H1 (cell line): Measurements from ENCODE around the gene ZNF518B. TPM values are rescaled to one million over a fixed set of nuclear protein-coding genes. Genes with fewer than 3 reads are reported as not detected.
A peak's percentile ranks its signal among the peaks of the same experiment; 100 is the strongest.

Experiments used
- CTCF ChIA-PET: fragments of 300-600 bp; sonication (Branson Sonifier 250); formaldehyde crosslinking; loops from one replicate; lab custom pipeline; 2021; ENCODE audit not compliant: partially characterized antibody; lab: Charles Lee
- POLR2A ChIA-PET: fragments of 300-600 bp; sonication (Branson Sonifier 250); formaldehyde crosslinking; loops from one replicate; lab custom pipeline; 2021; ENCODE audit warnings: inconsistent platforms; ENCODE audit not compliant: partially characterized antibody; lab: Charles Lee
- DNase-seq, 2 experiments: peaks; one replicate each; pipeline versions ENCODE4 v3.0.0 to v3.0.0-alpha.2; 2010 to 2022; ENCODE audit warnings: low spot score in 2 of 2, low read depth in 1 of 2, mixed read lengths in 1 of 2
- FAIRE-seq: peaks from 2 replicates; lab custom pipeline; 2011; peaks lifted over from hg19 to GRCh38; lab: Jason Lieb, UNC
- H2AFZ ChIP-seq: 2 replicates; pipeline ENCODE4 v1.8.1; 2012; ENCODE audit warnings: low read length, inconsistent platforms
- H2AK5ac ChIP-seq: 2 replicates; pipeline ENCODE4 v1.6.1; 2013; ENCODE audit warnings: low read depth, low read length
- H2BK120ac ChIP-seq: replicated peaks from 2 replicates; pipeline ENCODE3; 2013; ENCODE audit warnings: low read depth, low read length, inconsistent platforms
- H2BK12ac ChIP-seq: 2 replicates; pipeline ENCODE4 v1.6.1; 2013; ENCODE audit warnings: low read depth, low read length
- H2BK15ac ChIP-seq: 2 replicates; pipeline ENCODE4 v1.6.1; 2013; ENCODE audit warnings: low read length
- H2BK20ac ChIP-seq: 2 replicates; pipeline ENCODE4 v1.6.1; 2013; ENCODE audit warnings: low read length
- H2BK5ac ChIP-seq: 2 replicates; pipeline ENCODE4 v1.6.1; 2013; ENCODE audit warnings: low read depth, low read length
- H3K14ac ChIP-seq: 2 replicates; pipeline ENCODE4 v1.6.1; 2013; ENCODE audit warnings: inconsistent platforms; ENCODE audit not compliant: insufficient read length
- H3K18ac ChIP-seq: 2 replicates; pipeline ENCODE4 v1.6.1; 2013; ENCODE audit warnings: low read length; ENCODE audit errors: extremely low read depth
- H3K23ac ChIP-seq: 2 replicates; pipeline ENCODE4 v1.6.1; 2013; ENCODE audit warnings: inconsistent platforms; ENCODE audit not compliant: insufficient read length
- H3K23me2 ChIP-seq: 2 replicates; pipeline ENCODE4 v1.6.1; 2013; ENCODE audit warnings: low read depth, low read length
- H3K27ac ChIP-seq: 2 replicates; pipeline ENCODE4 v1.6.1; 2011; ENCODE audit warnings: low read depth, low read length, inconsistent platforms
- H3K27me3 ChIP-seq, 4 experiments: replicated peaks in 1 of 4; 1 replicate in 1 of 4; 2 replicates in 3 of 4; pipeline versions ENCODE4 v1.6.1 to v1.8.1; 2011 to 2013; ENCODE audit warnings: low read length in 3 of 4, mild to moderate bottlenecking in 3 of 4, inconsistent platforms in 2 of 4, mixed read lengths in 2 of 4, moderate library complexity in 1 of 4; ENCODE audit not compliant: control insufficient read depth in 3 of 4, insufficient read depth in 3 of 4; ENCODE audit errors: extremely low read depth in 1 of 4
- H3K36me3 ChIP-seq, 4 experiments: 2 replicates each; pipeline versions ENCODE4 v1.6.1 to v1.8.1; 2011 to 2013; ENCODE audit warnings: mild to moderate bottlenecking in 4 of 4, low read length in 3 of 4, moderate library complexity in 2 of 4, control low read depth in 1 of 4, inconsistent platforms in 1 of 4; ENCODE audit not compliant: insufficient read depth in 4 of 4, control insufficient read depth in 2 of 4
- H3K4ac ChIP-seq: replicated peaks from 2 replicates; pipeline ENCODE3; 2013; ENCODE audit warnings: low read length, low read depth, mixed read lengths, inconsistent platforms; ENCODE audit not compliant: insufficient read length
- H3K4me1 ChIP-seq, 4 experiments: replicated peaks in 1 of 4; 1 replicate in 1 of 4; 2 replicates in 3 of 4; pipeline versions ENCODE4 v1.6.1 to v1.8.1; 2011 to 2013; ENCODE audit warnings: low read length in 3 of 4, inconsistent platforms in 2 of 4, mixed read lengths in 1 of 4; ENCODE audit not compliant: insufficient read depth in 4 of 4, control insufficient read depth in 3 of 4
- H3K4me2 ChIP-seq, 2 experiments: 2 replicates each; pipeline versions ENCODE4 v1.6.1 to v1.8.1; 2011 to 2013; ENCODE audit warnings: low read depth in 2 of 2, low read length in 2 of 2, control low read depth in 1 of 2, inconsistent platforms in 1 of 2, mild to moderate bottlenecking in 1 of 2; ENCODE audit not compliant: insufficient read depth in 1 of 2
- H3K4me3 ChIP-seq, 4 experiments: fragments of 200-600, 300-600 bp in 1 of 4; sonication (generic), shearing (Covaris generic), sonication (Bioruptor Twin) in 1 of 4; 2 replicates each; pipeline versions ENCODE4 v1.5.1 to v1.8.1; 2011 to 2016; ENCODE audit warnings: low read length in 4 of 4, low read depth in 3 of 4, control low read depth in 2 of 4, inconsistent platforms in 2 of 4, mild to moderate bottlenecking in 2 of 4, mixed read lengths in 1 of 4, moderate library complexity in 1 of 4; ENCODE audit not compliant: insufficient read depth in 2 of 4; ENCODE audit errors: extremely low read depth in 1 of 4
- H3K56ac ChIP-seq: replicated peaks from 2 replicates; pipeline ENCODE3; 2013; ENCODE audit warnings: low read depth, mild to moderate bottlenecking, mixed read lengths, low read length, inconsistent platforms; ENCODE audit not compliant: insufficient read length
- H3K79me1 ChIP-seq: 2 replicates; pipeline ENCODE4 v1.6.1; 2013; ENCODE audit warnings: low read depth, low read length, control low read depth
- H3K79me2 ChIP-seq, 2 experiments: 2 replicates each; pipeline versions ENCODE4 v1.6.1 to v1.8.1; 2012 to 2013; ENCODE audit warnings: low read length in 2 of 2, mild to moderate bottlenecking in 2 of 2, inconsistent platforms in 1 of 2; ENCODE audit not compliant: insufficient read depth in 2 of 2, control insufficient read depth in 1 of 2
- H3K9ac ChIP-seq, 4 experiments: replicated peaks in 1 of 4; 1 replicate in 1 of 4; 2 replicates in 3 of 4; pipeline versions ENCODE4 v1.6.1 to v1.8.1; 2011 to 2013; ENCODE audit warnings: low read depth in 3 of 4, low read length in 3 of 4, control low read depth in 2 of 4, mild to moderate bottlenecking in 2 of 4, moderate library complexity in 2 of 4, inconsistent platforms in 1 of 4; ENCODE audit errors: extremely low read depth in 1 of 4
- H3K9me3 ChIP-seq, 2 experiments: 2 replicates each; pipeline versions ENCODE4 v1.6.1 to v1.8.1; 2012 to 2013; ENCODE audit warnings: mild to moderate bottlenecking in 2 of 2, moderate library complexity in 2 of 2, control low read depth in 1 of 2, inconsistent platforms in 1 of 2, low read depth in 1 of 2, low read length in 1 of 2, mixed read lengths in 1 of 2; ENCODE audit not compliant: insufficient read depth in 2 of 2
- H4K20me1 ChIP-seq, 2 experiments: replicated peaks in 1 of 2; 2 replicates each; pipeline versions ENCODE3 to v1.8.1; 2011 to 2013; ENCODE audit warnings: inconsistent platforms in 2 of 2, low read length in 2 of 2, mild to moderate bottlenecking in 1 of 2; ENCODE audit not compliant: insufficient read depth in 2 of 2, control insufficient read depth in 1 of 2
- H4K5ac ChIP-seq: 2 replicates; pipeline ENCODE4 v1.6.1; 2013; ENCODE audit warnings: low read length, low read depth, mixed read lengths, inconsistent platforms; ENCODE audit not compliant: insufficient read length
- H4K8ac ChIP-seq: 2 replicates; pipeline ENCODE4 v1.8.0; 2013; ENCODE audit warnings: mild to moderate bottlenecking, moderate library complexity, low read length, inconsistent platforms; ENCODE audit not compliant: insufficient read depth; ENCODE audit errors: extremely low read depth
- H4K91ac ChIP-seq: replicated peaks from 2 replicates; pipeline ENCODE3; 2013; ENCODE audit warnings: low read length, mixed read lengths, inconsistent platforms; ENCODE audit not compliant: insufficient read length
- EZH2 ChIP-seq: fragments of 200-600 bp; sonication (generic); IDR thresholded peaks from 2 replicates; pipeline ENCODE4 v1.7.1; 2012; ENCODE audit warnings: low read depth, mild to moderate bottlenecking, moderate library complexity, low read length, inconsistent platforms; ENCODE audit not compliant: severe bottlenecking
- HDAC2 ChIP-seq, 2 experiments: fragments of 300-600 bp in 1 of 2; sonication (generic) in 1 of 2; IDR thresholded peaks; 2 replicates each; pipeline ENCODE4 v1.6.1; 2011 to 2012; ENCODE audit warnings: low read depth in 2 of 2, low read length in 2 of 2, mild to moderate bottlenecking in 2 of 2, moderate library complexity in 2 of 2, borderline replicate concordance in 1 of 2, inconsistent platforms in 1 of 2
- SUZ12 ChIP-seq: fragments of 200-600 bp; sonication (generic); IDR thresholded peaks from 2 replicates; pipeline ENCODE4 v1.6.1; 2012; ENCODE audit warnings: mild to moderate bottlenecking, inconsistent platforms, low read length, moderate library complexity, mixed read lengths
- WGBS, 2 experiments: shearing (Covaris generic) in 1 of 2; methylation state at CpG; one replicate each; pipeline versions ENCODE4 v1.1.6 to v1.1.7; 2013 to 2015; ENCODE audit warnings: low lambda C conversion rate in 2 of 2, mixed read lengths in 2 of 2, inconsistent platforms in 1 of 2, low coverage in 1 of 2, missing lambda C conversion rate in 1 of 2; ENCODE audit not compliant: insufficient replicate concordance in 2 of 2, insufficient coverage in 1 of 2, insufficient read length in 1 of 2; ENCODE audit errors: extremely low coverage in 1 of 2, missing lambda C conversion rate in 1 of 2; 5-methylcytosine and 5-hydroxymethylcytosine counted together
- polyA plus RNA-seq, 7 experiments: library from polyadenylated mRNA; depleted of rRNA in 3 of 7; stranded (reverse) in 5 of 7; unstranded in 2 of 7; fragments of >200 nt in 5 of 7; fragments of 200-250 nt in 2 of 7; gene quantifications; 1 replicate in 5 of 7; 2 replicates in 1 of 7; 4 replicates in 1 of 7; pipeline versions ENCODE4 v1.2.1 to v1.2.3, GENCODE V29; 2011 to 2013; ENCODE audit warnings: missing spikeins in 2 of 7, mixed read lengths in 2 of 7
- total RNA-seq: library from RNA; stranded (reverse); fragmentation: NEBNext Ultra II Directional; extraction: Animal tissue kit (Norgen Biotek cat#: 25700); gene quantifications from 2 replicates; pipeline ENCODE4 v1.2.1, GENCODE V29; 2021

Gene ZNF518B
- total and polyA plus RNA-seq, 2 of the 8 experiments (the other 6 are each of a cell fraction or from before 2014, with no cell fraction given) = 2.9 to 9.0 TPM

DNA sequence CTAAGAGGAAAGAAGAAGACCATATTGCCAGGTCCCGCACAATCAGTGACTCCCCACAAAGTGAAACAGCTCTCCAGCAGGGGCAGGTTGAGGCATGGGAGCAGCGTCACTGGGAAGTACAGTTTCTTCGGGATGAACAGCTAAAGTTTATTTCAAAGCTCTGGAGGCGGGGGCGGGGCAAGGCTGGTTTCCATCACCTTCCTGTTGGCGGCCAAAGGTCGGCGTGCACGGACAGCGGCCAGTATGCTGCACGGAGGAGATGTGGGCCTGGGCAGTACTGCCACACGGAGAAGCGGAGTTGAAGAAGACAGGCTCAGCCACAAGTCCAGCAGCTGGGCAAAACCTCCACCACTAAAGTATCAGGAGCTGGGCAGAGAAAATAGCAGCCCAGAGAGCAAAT, 951 bp upstream of the ZNF518B start:
- FAIRE-seq (no peak), DNase-seq (no peak)
- Histone ChIP-seq H3K27me3 (peaks cover 56 to 81% (median 74%) of the 10 kb centered on the region in 4 experiments), H3K4ac (no peak overlapping the region), H3K23ac (no peak overlapping the region), H3K27ac (no peak overlapping the region), H3K4me1 (peaks cover 10 to 30% (median 18%) of the 10 kb centered on the region in 4 experiments), H2BK120ac (no peak overlapping the region), H2BK12ac (no peak overlapping the region), H4K91ac (no peak overlapping the region), H2AFZ (no peak overlapping the region), H3K9me3 (no peaks in the 10 kb centered on the region), H3K56ac (no peak overlapping the region), H3K4me2 (peak overlapping the region in 1 of 2 experiments; percentile 69; a peak in 1 of 4 replicates), H3K18ac (no peak overlapping the region), H3K36me3 (0 out of 8 replicates have a peak, but pooled peaks cover 0 to 3% (median 1%) of the 10 kb centered on the region in 4 experiments), H2BK5ac (no peak overlapping the region), H2BK15ac (no peak overlapping the region), H3K14ac (no peak overlapping the region), H4K8ac (no peak overlapping the region), H3K79me2 (no peaks in the 10 kb centered on the region), H3K4me3 (no peak overlapping the region), H4K5ac (no peak overlapping the region), H3K9ac (no peak overlapping the region), H3K23me2 (peaks cover 11% of the 10 kb centered on the region), H4K20me1 (peaks cover 6 to 14% of the 10 kb centered on the region in 2 experiments), H2AK5ac (no peak overlapping the region), H3K79me1 (no peaks in the 10 kb centered on the region), H2BK20ac (no peak overlapping the region)
- ChIA-PET CTCF (interaction anchor here (1.0 to 2.1 kb wide), 11 partner anchors 14 to 300 kb away, joined by 4 to 10 read pairs (median 6); no protein-coding TSS in a partner anchor), POLR2A (interaction anchor here (1.8 to 2.0 kb wide), 2 partner anchors 38 to 340 kb away, joined by 5 to 7 read pairs; no protein-coding TSS in a partner anchor)
- TF ChIP-seq HDAC2 (IDR thresholded peaks at IDR 0.05; ENCODE audit: borderline replicate concordance in 1 of 2, low read depth in 2 of 2, low read length in 2 of 2) = no peak
- TF ChIP-seq SUZ12 = peak; percentile 8
- peak; percentile 19 for TF ChIP-seq EZH2
- 65% methylated on average over 13 of the region's 13 CpGs; no CpG with 5 or more reads in 1 of the 2 experiments for WGBS, 2 experiments
